Psoas muscle (tissue), 8 donors: ENCODE results near the gene RYR1. TPM values are rescaled to one million over a fixed set of nuclear protein-coding genes. Genes with fewer than 3 reads are reported as not detected.
A peak's percentile ranks its signal among the peaks of the same experiment; 100 is the strongest.
"Not testable (repeated sequence)": the region's sequence is repeated elsewhere in the genome, so short reads cannot be mapped to it uniquely, and the experiment has no call there.

Experiments used
- ATAC-seq, 4 donors: fragments of 200-7000 bp; cut with Tn5 transposase; one replicate each; pipeline ENCODE4 v1.9.1; 2020; ENCODE audit warnings: moderate library complexity in 3 of 4, mild to moderate bottlenecking in 2 of 4
- DNase-seq, 2 donors: peaks; one replicate each; pipeline ENCODE4 v3.0.0-alpha.2; 2020
- H3K27ac ChIP-seq: fragments of 200-600 bp; one replicate; pipeline ENCODE4 v1.8.0; 2022
- H3K27me3 ChIP-seq, 3 donors: fragments of 200-600 bp in 1 of 3; one replicate each; pipeline versions ENCODE4 v1.6.1 to v1.8.0; 2013 to 2022; ENCODE audit warnings: low read length in 2 of 3, mild to moderate bottlenecking in 2 of 3, moderate library complexity in 1 of 3; ENCODE audit not compliant: insufficient read depth in 3 of 3
- H3K36me3 ChIP-seq, 2 donors: fragments of 200-600 bp in 1 of 2; one replicate each; pipeline versions ENCODE4 v1.6.1 to v1.8.0; 2013 to 2022; ENCODE audit warnings: low read depth in 1 of 2, mild to moderate bottlenecking in 1 of 2, moderate library complexity in 1 of 2; ENCODE audit not compliant: insufficient read depth in 1 of 2
- H3K4me1 ChIP-seq: fragments of 200-600 bp; one replicate; pipeline ENCODE4 v1.8.0; 2022
- H3K4me3 ChIP-seq: fragments of 200-600 bp; one replicate; pipeline ENCODE4 v1.8.0; 2022; ENCODE audit warnings: mild to moderate bottlenecking
- H3K9me3 ChIP-seq: fragments of 200-600 bp; one replicate; pipeline ENCODE4 v1.8.0; 2022
- CTCF ChIP-seq: fragments of 200-600 bp; IDR thresholded peaks from one replicate; pipeline ENCODE4 v1.8.0; 2022; ENCODE audit warnings: antibody characterized with exemption
- WGBS, 3 donors: extraction: QIAGEN DNeasy Blood & Tissue Kit; methylation state at CpG; one replicate each; pipeline versions ENCODE4 v1.1.6 to v1.1.7; 2013; 5-methylcytosine and 5-hydroxymethylcytosine counted together
- intact Hi-C, 2 donors: fragments of 100-400 bp; cut with DNase I; formaldehyde crosslinking; loops; one replicate each; pipeline versions ENCODE4 v1.11.0 to v1.14.2; 2022
- polyA plus RNA-seq, 3 donors: library from polyadenylated mRNA; stranded (reverse); fragments of 200-250 nt; gene quantifications; one replicate each; pipeline ENCODE4 v1.2.3, GENCODE V29; 2013
- total RNA-seq, 4 donors: library from RNA; stranded (reverse); fragmentation: NEBNext Ultra II Directional in 2 of 4; extraction: Animal tissue kit (Norgen Biotek cat#: 25700) in 2 of 4; gene quantifications; one replicate each; pipeline versions ENCODE4 v1.2.1 to v1.2.4, GENCODE V29; 2021 to 2023
- donor health status: healthy with polysubstance abuse.
- donor health status: DM: no; HTN: no; CAD: no; lungs with moderate emphysema.
- donor health status: Bipolar disorder and iron deficiency.
- donor health status: healthy.
- donor health status: DM: yes; HTN: yes; CAD: no.
- donor health status: DM: no; HTN: no; CAD: no.
- donor health status: DM: no; HTN: no; CAD: no.
- donor health status: DM: yes; HTN: yes; CAD: no.

Gene RYR1
- total and polyA plus RNA-seq, 7 donors, result 56.0 to 1,211 (median 572) TPM

GRCh38 chr19:38569368-38569983 is 136.0 kb downstream of the RYR1 start:
- 78 to 88% (median 87%) methylated on average over 6 of the region's 6 CpGs for WGBS, 3 donors
- ATAC-seq, result no peak
- intact Hi-C loops, result no loop called here
- Histone ChIP-seq H3K36me3 (peaks cover 3 to 97% of the 10 kb centered on the region in 2 donors), H3K4me1 (no peaks in the 10 kb centered on the region), H3K27ac (no peak overlapping the region), H3K4me3 (no peak overlapping the region), H3K27me3 (no peaks in the 10 kb centered on the region), H3K9me3 (no peaks in the 10 kb centered on the region)
- no peak for TF ChIP-seq CTCF
- DNase-seq, result no peak

GRCh38 chr19:38571682-38572081 is 138.2 kb downstream of the RYR1 start:
- no peaks in the 10 kb centered on the region for H3K27me3 ChIP-seq
- ATAC-seq (no peak), DNase-seq (no peak)
- 67 to 85% (median 73%) methylated on average over 2 of the region's 2 CpGs for WGBS, 3 donors
- no peak for TF ChIP-seq CTCF
- no peaks in the 10 kb centered on the region for H3K9me3 ChIP-seq
- H3K4me3 ChIP-seq, result no peak overlapping the region
- no peaks in the 10 kb centered on the region for H3K4me1 ChIP-seq
- H3K27ac ChIP-seq, result no peak overlapping the region
- peaks cover 3 to 100% of the 10 kb centered on the region in 2 donors for H3K36me3 ChIP-seq
- intact Hi-C loops, result no loop called here

- Histone ChIP-seq H3K27ac (peak overlapping the region; percentile 36), H3K4me1 (no peaks in the 10 kb centered on the region), H3K27me3 (no peaks in the 10 kb centered on the region), H3K9me3 (no peaks in the 10 kb centered on the region), H3K4me3 (no peak overlapping the region), H3K36me3 (peaks cover 0 to 98% of the 10 kb centered on the region in 2 donors)
- no peak for TF ChIP-seq CTCF
- intact Hi-C loops, result no loop called here
- ATAC-seq, result peak in 3 of 4 donors; percentile 11 to 25 (median 14)
- WGBS, 3 donors, result 68 to 83% (median 76%) methylated on average over 8 to 11 of the region's 11 CpGs
- no peak for DNase-seq
These were observed 144.3 kb downstream of the RYR1 start for GRCh38 chr19:38577826-38578225.

GRCh38 chr19:38579304-38579703 is 145.8 kb downstream of the RYR1 start:
- H3K4me3 ChIP-seq, intact Hi-C loops, H3K4me1 ChIP-seq, H3K27me3 ChIP-seq, H3K9me3 ChIP-seq: not testable (repeated sequence)
- WGBS, 3 donors, result 57 to 80% (median 60%) methylated on average over 6 of the region's 6 CpGs
- ATAC-seq (peak; percentile 67 to 72 (median 71)), DNase-seq (peak in 1 of 2 donors; percentile 69)
- peak overlapping the region; percentile 41 for H3K27ac ChIP-seq
- H3K36me3 ChIP-seq, result peaks cover 0 to 95% of the 10 kb centered on the region in 2 donors

GRCh38 chr19:38580080-38580479 is 146.6 kb downstream of the RYR1 start:
- H3K9me3 ChIP-seq, result no peaks in the 10 kb centered on the region
- H3K27me3 ChIP-seq, result no peaks in the 10 kb centered on the region
- DNase-seq (no peak), ATAC-seq (peak; percentile 13 to 15 (median 14))
- peaks cover 0 to 93% of the 10 kb centered on the region in 2 donors for H3K36me3 ChIP-seq
- 84 to 90% (median 89%) methylated on average over 14 to 15 of the region's 15 CpGs for WGBS, 3 donors
- no peak overlapping the region for H3K27ac ChIP-seq
- no peaks in the 10 kb centered on the region for H3K4me1 ChIP-seq
- no peak for TF ChIP-seq CTCF
- intact Hi-C loops, result no loop called here
- no peak overlapping the region for H3K4me3 ChIP-seq
